Chondrocyte (in vitro differentiated cells): ENCODE results near the gene HTR7. TPM values are rescaled to one million over a fixed set of nuclear protein-coding genes. Genes with fewer than 3 reads are reported as not detected.

Experiments
- DNase-seq: peaks from one replicate; pipeline ENCODE4 v3.0.0; 2021; ENCODE audit warnings: mixed read lengths, low spot score
- H3K27ac Mint-ChIP-seq: one replicate; pipeline ENCODE4 v1.8.0; 2021; ENCODE audit warnings: mild to moderate bottlenecking, moderate library complexity, mixed read lengths; ENCODE audit not compliant: unreplicated experiment
- H3K27me3 Mint-ChIP-seq: 2 replicates; pipeline ENCODE4 v1.8.0; 2021; ENCODE audit warnings: low read depth, mixed read lengths
- H3K36me3 Mint-ChIP-seq: 2 replicates; pipeline ENCODE4 v1.8.0; 2021; ENCODE audit warnings: low read depth, mixed read lengths
- H3K4me1 Mint-ChIP-seq: 2 replicates; pipeline ENCODE4 v1.8.0; 2021; ENCODE audit warnings: low read depth, mild to moderate bottlenecking, mixed read lengths
- H3K4me3 Mint-ChIP-seq: one replicate; pipeline ENCODE4 v1.8.0; 2021; ENCODE audit warnings: mild to moderate bottlenecking, moderate library complexity, mixed read lengths; ENCODE audit not compliant: unreplicated experiment
- H3K9me3 Mint-ChIP-seq: 2 replicates; pipeline ENCODE4 v1.8.0; 2021; ENCODE audit warnings: low read depth, mixed read lengths
- total RNA-seq: library from RNA; stranded (reverse); gene quantifications from 3 replicates; pipeline ENCODE4 v1.2.1, GENCODE V29; 2021
- TF ChIP-seq, protein P1 (sequence below): fragments of 200-600 bp; sonication (generic); IDR thresholded peaks from 2 replicates; pipeline ENCODE4 v1.5.0; 2021; ENCODE audit warnings: antibody characterized with exemption, mild to moderate bottlenecking, moderate library complexity

Gene HTR7
- total RNA-seq, 1 donor from 2014 or later = 0.32 TPM

DNA sequence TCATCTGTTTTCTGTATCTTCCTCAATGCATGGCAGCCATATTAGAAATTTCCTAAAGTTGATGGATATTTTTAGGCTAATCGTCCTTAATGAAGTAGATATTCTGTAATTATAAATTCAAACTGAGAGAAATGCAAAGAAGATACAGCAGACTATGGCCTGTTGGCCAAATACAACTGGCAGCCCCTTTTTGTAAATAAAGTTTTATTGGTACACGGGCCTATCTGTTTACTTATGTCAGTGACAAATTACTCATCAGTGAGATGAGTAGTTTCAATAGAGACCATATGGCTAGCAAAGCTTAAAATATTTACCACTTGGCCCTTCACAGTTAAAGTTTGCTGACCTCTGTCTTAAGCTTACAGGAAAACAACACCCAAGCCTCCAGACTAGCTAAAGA, 112.3 kb downstream of the HTR7 start:
- Mint-ChIP-seq H3K27ac (no peak overlapping the region), H3K4me1 (no peaks in the 10 kb centered on the region), H3K9me3 (no peaks in the 10 kb centered on the region), H3K27me3 (peaks cover 10% of the 10 kb centered on the region), H3K36me3 (no peaks in the 10 kb centered on the region), H3K4me3 (no peak overlapping the region)
- no peak for DNase-seq
- TF ChIP-seq, protein P1, sequence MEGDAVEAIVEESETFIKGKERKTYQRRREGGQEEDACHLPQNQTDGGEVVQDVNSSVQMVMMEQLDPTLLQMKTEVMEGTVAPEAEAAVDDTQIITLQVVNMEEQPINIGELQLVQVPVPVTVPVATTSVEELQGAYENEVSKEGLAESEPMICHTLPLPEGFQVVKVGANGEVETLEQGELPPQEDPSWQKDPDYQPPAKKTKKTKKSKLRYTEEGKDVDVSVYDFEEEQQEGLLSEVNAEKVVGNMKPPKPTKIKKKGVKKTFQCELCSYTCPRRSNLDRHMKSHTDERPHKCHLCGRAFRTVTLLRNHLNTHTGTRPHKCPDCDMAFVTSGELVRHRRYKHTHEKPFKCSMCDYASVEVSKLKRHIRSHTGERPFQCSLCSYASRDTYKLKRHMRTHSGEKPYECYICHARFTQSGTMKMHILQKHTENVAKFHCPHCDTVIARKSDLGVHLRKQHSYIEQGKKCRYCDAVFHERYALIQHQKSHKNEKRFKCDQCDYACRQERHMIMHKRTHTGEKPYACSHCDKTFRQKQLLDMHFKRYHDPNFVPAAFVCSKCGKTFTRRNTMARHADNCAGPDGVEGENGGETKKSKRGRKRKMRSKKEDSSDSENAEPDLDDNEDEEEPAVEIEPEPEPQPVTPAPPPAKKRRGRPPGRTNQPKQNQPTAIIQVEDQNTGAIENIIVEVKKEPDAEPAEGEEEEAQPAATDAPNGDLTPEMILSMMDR = no peak

DNA sequence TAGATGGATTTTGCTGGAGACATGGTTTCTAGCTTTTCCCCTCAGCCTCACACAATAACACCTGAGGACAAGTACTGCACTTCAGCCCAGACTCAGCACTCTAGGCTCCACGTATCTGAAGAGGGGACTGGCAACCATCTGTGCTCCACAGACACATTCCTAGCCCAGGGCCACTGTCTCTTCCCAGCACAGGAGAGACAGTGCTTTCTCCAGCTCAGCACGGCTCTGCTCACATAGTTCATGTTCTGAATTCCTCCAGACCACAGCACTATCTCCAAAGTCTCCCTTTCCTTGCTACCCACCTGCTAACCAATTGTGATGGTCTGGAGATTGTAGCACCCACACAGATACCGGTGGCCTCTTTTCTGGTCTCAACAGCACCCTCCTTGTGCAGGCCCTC, 114.5 kb downstream of the HTR7 start:
- H3K27ac Mint-ChIP-seq = no peak overlapping the region
- H3K4me1 Mint-ChIP-seq = no peaks in the 10 kb centered on the region
- H3K4me3 Mint-ChIP-seq = no peak overlapping the region
- DNase-seq = no peak
- TF ChIP-seq, protein P1 = no peak
- H3K27me3 Mint-ChIP-seq = peaks cover 5% of the 10 kb centered on the region
- H3K36me3 Mint-ChIP-seq = no peaks in the 10 kb centered on the region
- no peaks in the 10 kb centered on the region for H3K9me3 Mint-ChIP-seq

DNA sequence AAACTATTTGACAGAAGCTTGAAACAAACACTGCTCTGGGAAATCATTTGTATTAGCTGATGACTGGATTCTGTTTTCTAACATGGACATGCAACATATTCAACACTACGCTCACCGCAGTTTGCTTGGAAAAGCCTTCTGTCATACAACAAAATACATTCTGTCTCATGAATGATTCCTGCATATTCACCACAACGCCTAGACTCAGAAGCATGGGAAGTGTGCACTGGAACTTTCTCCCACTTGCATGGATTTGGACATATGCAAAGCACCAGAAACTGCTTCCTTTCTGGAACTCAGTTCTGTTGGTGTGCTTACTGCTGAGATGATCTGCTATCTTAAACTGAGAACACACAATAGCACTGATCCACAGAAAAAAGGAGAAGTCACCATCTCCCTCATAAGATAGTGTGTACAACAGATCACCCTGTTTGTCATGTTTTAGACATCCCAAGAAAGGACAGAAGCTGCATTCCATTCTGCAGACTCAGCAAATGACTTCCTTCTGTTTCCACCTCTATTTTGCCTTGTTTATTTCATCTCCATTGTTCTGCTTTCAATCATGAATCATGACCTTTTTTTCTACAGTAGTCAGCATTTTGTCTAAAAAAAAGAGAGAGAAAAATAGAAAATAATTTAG, 115.8 kb downstream of the HTR7 start:
- no peak for DNase-seq
- TF ChIP-seq, protein P1 = no peak
- Mint-ChIP-seq H3K9me3 (no peaks in the 10 kb centered on the region), H3K27ac (no peak overlapping the region), H3K36me3 (no peaks in the 10 kb centered on the region), H3K4me1 (no peaks in the 10 kb centered on the region), H3K4me3 (no peak overlapping the region), H3K27me3 (peaks cover 3% of the 10 kb centered on the region)

GRCh38 chr10:90740265-90740664, 117.6 kb downstream of the HTR7 start:
- Mint-ChIP-seq H3K4me3 (no peak overlapping the region), H3K9me3 (no peaks in the 10 kb centered on the region), H3K36me3 (no peaks in the 10 kb centered on the region), H3K27me3 (peaks cover 5% of the 10 kb centered on the region), H3K4me1 (no peaks in the 10 kb centered on the region), H3K27ac (no peak overlapping the region)
- TF ChIP-seq, protein P1 = no peak
- DNase-seq = no peak

GRCh38 chr10:90738885-90739284, 119.0 kb downstream of the HTR7 start:
- Mint-ChIP-seq H3K9me3 (no peaks in the 10 kb centered on the region), H3K4me3 (no peak overlapping the region), H3K36me3 (no peaks in the 10 kb centered on the region), H3K27me3 (peaks cover 11% of the 10 kb centered on the region), H3K4me1 (no peaks in the 10 kb centered on the region), H3K27ac (no peak overlapping the region)
- TF ChIP-seq, protein P1 = no peak
- no peak for DNase-seq
